CD4-positive, alpha-beta memory T cell (primary cell): ENCODE data around the gene EEFSEC. TPM values are rescaled to one million over a fixed set of nuclear protein-coding genes. Genes with fewer than 3 reads are reported as not detected.

Experiments used
- CTCF ChIA-PET: fragments of 350-600 bp; sonication (Branson Sonifier 250); formaldehyde crosslinking; loops from one replicate; lab custom pipeline; 2021; ENCODE audit warnings: inconsistent platforms; ENCODE audit not compliant: partially characterized antibody; lab: Charles Lee
- POLR2A ChIA-PET: fragments of 350-600 bp; sonication (Branson Sonifier 250); formaldehyde crosslinking; loops from one replicate; lab custom pipeline; 2021; ENCODE audit not compliant: partially characterized antibody; lab: Charles Lee
- DNase-seq, 5 donors: peaks; one replicate each; pipeline versions ENCODE4 v3.0.0 to v3.0.0-alpha.2; 2020 to 2022; ENCODE audit warnings: mixed read lengths in 1 of 5
- H3K27ac ChIP-seq: one replicate; pipeline ENCODE4 v1.7.0; 2013; ENCODE audit warnings: low read depth, low read length
- H3K27me3 ChIP-seq: 2 replicates; pipeline ENCODE4 v1.7.0; 2013; ENCODE audit warnings: mild to moderate bottlenecking, low read length, moderate library complexity; ENCODE audit not compliant: insufficient read depth
- H3K36me3 ChIP-seq: 2 replicates; pipeline ENCODE4 v1.7.0; 2013; ENCODE audit warnings: mild to moderate bottlenecking, low read length, moderate library complexity; ENCODE audit not compliant: insufficient read depth
- H3K4me1 ChIP-seq: 2 replicates; pipeline ENCODE4 v1.7.0; 2013; ENCODE audit warnings: mild to moderate bottlenecking, low read length, moderate library complexity; ENCODE audit not compliant: insufficient read depth
- H3K4me3 ChIP-seq, 2 donors: one replicate each; pipeline ENCODE4 v1.7.0; 2013; ENCODE audit warnings: low read length in 2 of 2, mild to moderate bottlenecking in 1 of 2
- H3K9me3 ChIP-seq, 2 donors: one replicate each; pipeline ENCODE4 v1.7.0; 2013; ENCODE audit warnings: low read length in 2 of 2, control low read depth in 1 of 2; ENCODE audit not compliant: control insufficient read depth in 1 of 2
- H3K27ac Mint-ChIP-seq, 7 donors: one replicate each; pipeline ENCODE4 v1.8.0; 2020 to 2021; ENCODE audit warnings: mixed read lengths in 7 of 7, mild to moderate bottlenecking in 6 of 7, inconsistent platforms in 3 of 7, moderate library complexity in 3 of 7
- H3K27me3 Mint-ChIP-seq, 2 donors: one replicate each; pipeline ENCODE4 v1.8.0; 2020 to 2021; ENCODE audit warnings: mixed read lengths in 2 of 2
- H3K36me3 Mint-ChIP-seq, 2 donors: one replicate each; pipeline ENCODE4 v1.8.0; 2020 to 2021; ENCODE audit warnings: mixed read lengths in 2 of 2, inconsistent platforms in 1 of 2, mild to moderate bottlenecking in 1 of 2
- H3K4me1 Mint-ChIP-seq, 4 donors: one replicate each; pipeline ENCODE4 v1.8.0; 2020 to 2021; ENCODE audit warnings: mixed read lengths in 4 of 4, mild to moderate bottlenecking in 1 of 4
- H3K4me3 Mint-ChIP-seq, 8 donors: one replicate each; pipeline ENCODE4 v1.8.0; 2020 to 2021; ENCODE audit warnings: mixed read lengths in 8 of 8, mild to moderate bottlenecking in 7 of 8, moderate library complexity in 6 of 8, inconsistent platforms in 3 of 8
- H3K9me3 Mint-ChIP-seq, 8 donors: one replicate each; pipeline ENCODE4 v1.8.0; 2020 to 2021; ENCODE audit warnings: mixed read lengths in 8 of 8, mild to moderate bottlenecking in 5 of 8, inconsistent platforms in 3 of 8, moderate library complexity in 1 of 8
- intact Hi-C: fragments of 100-400 bp; cut with micrococcal nuclease; formaldehyde crosslinking; loops from one replicate; pipeline ENCODE4 v1.15.1; 2023
- polyA plus RNA-seq, 2 donors: library from polyadenylated mRNA; unstranded; fragments of 300-500 nt; fragmentation: Illumina TruSeq; gene quantifications; one replicate each; pipeline ENCODE4 v1.2.3, GENCODE V29; 2021
- total RNA-seq, 2 experiments: library from RNA; stranded (reverse); gene quantifications; one replicate each; pipeline ENCODE4 v1.2.3, GENCODE V29; 2021

Gene EEFSEC
- total and polyA plus RNA-seq, 4 experiments from 2014 or later: 14.0 to 24.9 (median 17.1) TPM

- DNase-seq: no peak
- no peaks in the 10 kb centered on the region for H3K27me3 Mint-ChIP-seq
- ChIA-PET POLR2A (no interaction called here), CTCF (no interaction called here)
- peaks cover 0 to 3% (median 2%) of the 10 kb centered on the region in 4 donors for H3K4me1 Mint-ChIP-seq
- H3K9me3 Mint-ChIP-seq: no peaks in the 10 kb centered on the region
- Histone ChIP-seq H3K27me3 (no peaks in the 10 kb centered on the region), H3K36me3 (no peaks in the 10 kb centered on the region), H3K4me3 (no peak overlapping the region), H3K4me1 (no peaks in the 10 kb centered on the region), H3K9me3 (no peaks in the 10 kb centered on the region), H3K27ac (no peak overlapping the region)
- peak overlapping the region in 2 of 7 donors; percentile 52 to 68 for H3K27ac Mint-ChIP-seq
- no peak overlapping the region for H3K4me3 Mint-ChIP-seq
- H3K36me3 Mint-ChIP-seq: peaks cover 12 to 19% of the 10 kb centered on the region in 2 donors
- intact Hi-C loops: no loop called here
Observed at GRCh38 chr3:128372707-128373533, 219.6 kb downstream of the EEFSEC start.

- CTCF ChIA-PET: no interaction called here
Observed at GRCh38 chr3:128374746-128375445, 221.6 kb downstream of the EEFSEC start.

GRCh38 chr3:128376516-128376915, 223.2 kb downstream of the EEFSEC start:
- H3K27me3 ChIP-seq: no peaks in the 10 kb centered on the region

More at GRCh38 chr3:128374746-128375445, 221.6 kb downstream of the EEFSEC start:
- Mint-ChIP-seq H3K36me3 (peaks cover 14 to 15% of the 10 kb centered on the region in 2 donors), H3K9me3 (no peaks in the 10 kb centered on the region), H3K4me1 (peaks cover 0 to 2% (median under 1%) of the 10 kb centered on the region in 4 donors), H3K27me3 (no peaks in the 10 kb centered on the region), H3K4me3 (no peak overlapping the region), H3K27ac (no peak overlapping the region)
- DNase-seq: no peak
- Histone ChIP-seq H3K27me3 (no peaks in the 10 kb centered on the region), H3K27ac (no peak overlapping the region), H3K9me3 (no peaks in the 10 kb centered on the region), H3K4me3 (no peak overlapping the region), H3K36me3 (no peaks in the 10 kb centered on the region), H3K4me1 (no peaks in the 10 kb centered on the region)
- intact Hi-C loops: no loop called here
- POLR2A ChIA-PET: no interaction called here

DNA sequence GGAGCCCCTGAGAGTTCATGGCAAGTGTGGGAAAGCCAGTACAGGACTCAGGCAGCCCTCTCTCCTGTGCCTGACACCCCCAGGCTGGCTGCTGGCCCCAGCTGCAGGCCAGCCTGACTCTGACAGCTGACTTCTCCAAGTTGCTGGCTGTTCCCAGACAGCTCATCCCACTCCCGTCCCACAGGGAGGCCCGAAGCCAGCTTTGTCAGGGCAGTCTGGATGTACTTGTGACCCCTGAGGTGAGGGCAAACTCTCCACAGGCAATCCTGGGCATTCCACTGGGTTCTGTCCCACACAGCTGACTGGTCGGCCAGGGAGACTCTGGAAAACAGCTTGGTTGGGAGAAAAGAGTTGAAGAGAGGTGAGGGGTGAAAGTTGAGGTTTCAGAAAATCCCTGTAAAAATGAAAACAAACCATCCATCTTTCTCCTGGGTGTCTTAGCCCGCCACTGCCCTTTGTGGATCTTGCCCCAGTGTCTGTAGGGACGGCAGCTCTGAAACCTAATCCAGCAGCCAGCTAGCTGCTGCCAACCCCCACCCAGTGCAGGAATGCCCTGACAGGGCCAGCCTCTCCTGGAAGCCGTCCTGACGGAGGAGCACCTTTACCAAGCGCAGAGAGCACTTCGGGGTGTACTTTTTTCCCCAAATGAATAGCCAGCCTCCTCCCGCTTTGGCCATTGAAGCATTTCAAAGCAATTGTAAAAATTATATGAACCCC, 225.5 kb downstream of the EEFSEC start:
- H3K27ac Mint-ChIP-seq: peak overlapping the region in 2 of 7 donors; percentile 20 to 31
- Histone ChIP-seq H3K4me3 (no peak overlapping the region), H3K27ac (no peak overlapping the region), H3K27me3 (no peaks in the 10 kb centered on the region), H3K36me3 (no peaks in the 10 kb centered on the region), H3K4me1 (no peaks in the 10 kb centered on the region), H3K9me3 (no peaks in the 10 kb centered on the region)
- DNase-seq: no peak
- H3K27me3 Mint-ChIP-seq: no peaks in the 10 kb centered on the region
- H3K36me3 Mint-ChIP-seq: peaks cover 8 to 9% of the 10 kb centered on the region in 2 donors
- no peaks in the 10 kb centered on the region for H3K4me1 Mint-ChIP-seq
- intact Hi-C loops: no loop called here
- no peak overlapping the region for H3K4me3 Mint-ChIP-seq
- ChIA-PET POLR2A (no interaction called here), CTCF (no interaction called here)
- H3K9me3 Mint-ChIP-seq: no peaks in the 10 kb centered on the region

More at GRCh38 chr3:128376516-128376915, 223.2 kb downstream of the EEFSEC start:
- Mint-ChIP-seq H3K27ac (no peak overlapping the region), H3K4me3 (no peak overlapping the region), H3K4me1 (peaks cover 0 to 2% (median under 1%) of the 10 kb centered on the region in 4 donors), H3K9me3 (no peaks in the 10 kb centered on the region), H3K27me3 (no peaks in the 10 kb centered on the region), H3K36me3 (peaks cover 14 to 15% of the 10 kb centered on the region in 2 donors)
- no peak overlapping the region for H3K4me3 ChIP-seq
- POLR2A ChIA-PET: no interaction called here
- CTCF ChIA-PET: no interaction called here
- DNase-seq: no peak
- intact Hi-C loops: no loop called here
- no peaks in the 10 kb centered on the region for H3K9me3 ChIP-seq
- H3K36me3 ChIP-seq: no peaks in the 10 kb centered on the region
- no peak overlapping the region for H3K27ac ChIP-seq
- H3K4me1 ChIP-seq: no peaks in the 10 kb centered on the region

DNA sequence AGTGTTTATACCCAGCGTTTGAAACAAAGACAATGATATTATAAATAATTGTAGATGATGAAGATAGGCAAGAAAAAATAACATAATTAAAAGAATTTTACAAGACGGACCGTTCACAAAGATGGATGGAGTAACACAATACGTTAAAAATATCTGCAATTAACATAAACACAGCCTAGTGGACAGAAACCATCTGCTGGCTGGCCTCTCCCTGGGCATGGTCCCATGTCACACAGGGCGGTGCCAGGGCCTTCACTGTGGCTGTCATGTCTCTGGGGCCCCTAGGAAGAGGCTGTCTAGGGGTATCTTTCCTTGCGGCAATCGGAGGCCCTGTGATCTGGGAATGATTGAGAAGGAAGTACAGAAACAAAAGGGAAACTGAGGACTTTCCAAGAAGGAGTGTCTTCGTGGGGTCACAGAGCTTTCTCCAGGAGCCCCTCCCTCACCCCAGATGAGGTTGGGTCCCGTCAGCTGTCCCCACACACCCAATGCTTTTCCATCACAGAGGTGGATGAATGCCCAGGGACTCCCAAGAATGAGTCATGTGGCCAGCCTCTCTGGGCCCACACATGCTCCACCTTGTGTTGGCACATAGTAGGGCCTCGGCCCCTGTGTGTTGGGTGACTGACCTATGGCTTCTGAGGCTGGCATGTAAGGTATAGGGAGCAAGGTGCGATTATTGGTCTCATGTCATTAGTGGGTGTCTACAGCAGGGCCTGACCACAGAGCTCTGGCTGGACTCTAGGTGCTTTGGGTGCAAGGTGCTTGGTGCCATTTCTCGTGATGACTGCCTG, 226.3 kb downstream of the EEFSEC start:
- Mint-ChIP-seq H3K27me3 (no peaks in the 10 kb centered on the region), H3K4me3 (no peak overlapping the region), H3K4me1 (peaks cover 0 to 4% (median under 1%) of the 10 kb centered on the region in 4 donors), H3K27ac (no peak overlapping the region), H3K9me3 (no peaks in the 10 kb centered on the region), H3K36me3 (peaks cover 8 to 9% of the 10 kb centered on the region in 2 donors)
- CTCF ChIA-PET: no interaction called here
- no peaks in the 10 kb centered on the region for H3K27me3 ChIP-seq
- H3K9me3 ChIP-seq: no peaks in the 10 kb centered on the region
- H3K4me3 ChIP-seq: no peak overlapping the region
- intact Hi-C loops: no loop called here
- POLR2A ChIA-PET: no interaction called here
- no peaks in the 10 kb centered on the region for H3K4me1 ChIP-seq
- H3K36me3 ChIP-seq: no peaks in the 10 kb centered on the region
- no peak overlapping the region for H3K27ac ChIP-seq
- DNase-seq: no peak

- Histone ChIP-seq H3K4me3 (no peak overlapping the region), H3K36me3 (no peaks in the 10 kb centered on the region), H3K27ac (no peak overlapping the region), H3K9me3 (no peaks in the 10 kb centered on the region), H3K4me1 (no peaks in the 10 kb centered on the region), H3K27me3 (no peaks in the 10 kb centered on the region)
- Mint-ChIP-seq H3K4me3 (no peak overlapping the region), H3K9me3 (no peaks in the 10 kb centered on the region), H3K4me1 (peaks cover 0 to 4% (median under 1%) of the 10 kb centered on the region in 4 donors), H3K36me3 (peaks cover 7 to 9% of the 10 kb centered on the region in 2 donors), H3K27ac (no peak overlapping the region), H3K27me3 (no peaks in the 10 kb centered on the region)
- CTCF ChIA-PET: no interaction called here
- POLR2A ChIA-PET: no interaction called here
- no peak for DNase-seq
- intact Hi-C loops: no loop called here
Observed at GRCh38 chr3:128380295-128380694, 227.0 kb downstream of the EEFSEC start.
